PC-3 (cell line): ENCODE results near the gene MSMB. TPM values are rescaled to one million over a fixed set of nuclear protein-coding genes. Genes with fewer than 3 reads are reported as not detected.

Experiments used
- ATAC-seq: fragments of 200-7000 bp; cut with Tn5 transposase; 2 replicates; pipeline ENCODE4 v1.9.1; 2020; ENCODE audit warnings: mild to moderate bottlenecking, moderate library complexity
- BruUV-seq: library from RNA; stranded (reverse); fragments of 400-500 nt; replicated peaks from 2 replicates; lab custom pipeline; 2021; lab: Mats Ljungman, UMichigan
- CTCF ChIA-PET: fragments of 300-600 bp; sonication (Branson Sonifier 250); formaldehyde crosslinking; loops from one replicate; lab custom pipeline; 2022; ENCODE audit warnings: antibody characterized with exemption; lab: Charles Lee
- POLR2A ChIA-PET: fragments of 300-600 bp; sonication (Branson Sonifier 250); formaldehyde crosslinking; loops from one replicate; lab custom pipeline; 2022; ENCODE audit warnings: antibody characterized with exemption; ENCODE audit not compliant: unreplicated experiment; lab: Charles Lee
- DNase-seq: peaks from one replicate; pipeline ENCODE4 v3.0.0-alpha.2; 2015
- H2AFZ ChIP-seq: fragments of 300-600 bp; sonication (generic); 2 replicates; pipeline ENCODE4 v1.6.0; 2016; ENCODE audit warnings: antibody characterized with exemption, low read length
- H3F3A ChIP-seq: fragments of 300-600 bp; sonication (generic); one replicate; pipeline ENCODE4 v1.6.0; 2017; ENCODE audit warnings: antibody characterized with exemption, low read length, control low read depth, mild to moderate bottlenecking; ENCODE audit not compliant: unreplicated experiment
- H3K27ac ChIP-seq: fragments of 300-600 bp; sonication (generic); 2 replicates; pipeline ENCODE4 v1.5.1; 2016; ENCODE audit warnings: mild to moderate bottlenecking, low read length
- H3K27me3 ChIP-seq: fragments of 300-600 bp; sonication (generic); 2 replicates; pipeline ENCODE4 v1.6.1; 2016; ENCODE audit warnings: low read length, mixed read lengths
- H3K36me3 ChIP-seq: fragments of 300-600 bp; sonication (generic); 2 replicates; pipeline ENCODE4 v1.6.1; 2016; ENCODE audit warnings: low read depth, mixed run types, low read length, mixed read lengths
- H3K4me1 ChIP-seq: fragments of 300-600 bp; sonication (generic); 2 replicates; pipeline ENCODE4 v1.5.1; 2016; ENCODE audit warnings: low read length; ENCODE audit not compliant: insufficient read depth
- H3K4me2 ChIP-seq: fragments of 300-600 bp; sonication (generic); 2 replicates; pipeline ENCODE4 v1.6.0; 2016; ENCODE audit warnings: low read length
- H3K4me3 ChIP-seq: fragments of 300-600 bp; sonication (generic); 2 replicates; pipeline ENCODE4 v1.5.1; 2016; ENCODE audit warnings: mild to moderate bottlenecking, low read length, mixed read lengths
- H3K79me2 ChIP-seq: fragments of 300-600 bp; sonication (generic); 2 replicates; pipeline ENCODE4 v1.6.1; 2017; ENCODE audit warnings: low read length, mixed read lengths
- H3K9ac ChIP-seq: fragments of 300-600 bp; sonication (generic); 2 replicates; pipeline ENCODE4 v1.6.0; 2016; ENCODE audit warnings: mild to moderate bottlenecking, low read length
- H3K9me2 ChIP-seq: fragments of 300-600 bp; sonication (generic); replicated peaks from 2 replicates; pipeline ENCODE4 v1.6.1; 2016; ENCODE audit warnings: mixed run types, low read length, mixed read lengths
- H3K9me3 ChIP-seq: fragments of 300-600 bp; sonication (generic); 2 replicates; pipeline ENCODE4 v1.6.1; 2016; ENCODE audit warnings: low read length, mixed read lengths
- H4K20me1 ChIP-seq: fragments of 300-600 bp; sonication (generic); 2 replicates; pipeline ENCODE4 v1.6.1; 2016; ENCODE audit warnings: low read length, mixed read lengths
- EZH2 ChIP-seq: fragments of 300-600 bp; sonication (generic); IDR thresholded peaks from one replicate; pipeline ENCODE4 v1.6.1; 2017; ENCODE audit warnings: antibody characterized with exemption, mild to moderate bottlenecking, low read length; ENCODE audit not compliant: unreplicated experiment
- EZH2phosphoT487 ChIP-seq: fragments of 300-600 bp; sonication (generic); IDR thresholded peaks from 2 replicates; pipeline ENCODE4 v1.6.1; 2018; ENCODE audit warnings: mild to moderate bottlenecking, antibody characterized with exemption, low read length, borderline replicate concordance
- intact Hi-C: fragments of 100-400 bp; cut with micrococcal nuclease; formaldehyde crosslinking; loops from 2 replicates; pipeline ENCODE4 v1.9.0; 2023
- total RNA-seq: library from RNA; depleted of rRNA; stranded (reverse); fragments of >200 nt; gene quantifications from 2 replicates; pipeline ENCODE4 v1.2.3, GENCODE V29; 2014
- TF ChIP-seq, protein P1 (sequence below): fragments of 300-600 bp; sonication (generic); conservative IDR thresholded peaks from 2 replicates; pipeline ENCODE4 v1.5.1; 2017; ENCODE audit warnings: antibody characterized with exemption, low read depth, mild to moderate bottlenecking, low read length

Gene MSMB
- total RNA-seq, 1 experiment from 2014 or later: not detected

DNA sequence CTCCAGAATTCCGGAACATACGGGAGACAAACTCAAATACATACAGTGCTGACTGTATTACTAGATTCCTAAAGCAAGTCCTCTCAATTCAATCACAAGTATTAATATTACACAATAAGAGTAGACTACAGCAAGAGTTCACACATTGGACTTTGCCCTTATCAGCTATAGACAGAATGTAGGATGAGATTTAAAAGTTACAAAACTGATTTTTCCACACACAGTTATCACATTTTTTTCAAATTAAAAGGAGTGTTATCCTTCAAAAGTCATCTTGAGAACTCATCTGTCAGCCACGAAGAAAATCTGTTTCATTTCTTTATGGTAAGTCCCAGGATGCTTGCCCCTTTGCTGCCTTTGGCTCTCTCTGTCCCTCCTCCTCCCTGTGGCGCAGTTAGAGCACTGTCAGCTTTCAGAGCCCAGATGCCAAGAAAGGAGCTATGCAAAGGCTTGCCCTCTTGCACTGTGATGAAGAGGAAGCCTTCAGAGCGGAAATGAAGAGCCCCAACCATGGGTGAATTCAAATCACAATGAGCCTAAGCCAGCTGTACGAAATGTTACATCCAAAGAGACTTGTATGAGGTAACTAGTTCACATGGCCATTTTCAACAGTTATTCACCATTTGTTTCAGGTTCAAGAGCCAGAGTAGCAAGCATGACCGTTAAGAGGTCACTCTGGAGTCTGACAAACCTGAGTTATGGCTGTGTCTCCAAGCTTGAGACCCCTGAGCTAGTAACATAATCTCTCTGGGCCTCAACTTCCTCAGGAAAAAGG, 26.3 kb downstream of the MSMB start:
- Histone ChIP-seq H3K27ac (no peak overlapping the region), H4K20me1 (peaks cover 42% of the 10 kb centered on the region; the same call in 1 of the 2 replicates), H3F3A (no peaks in the 10 kb centered on the region), H3K9ac (no peak overlapping the region), H3K9me3 (no peaks in the 10 kb centered on the region), H3K4me1 (peaks cover 6% of the 10 kb centered on the region), H3K9me2 (no peaks in the 10 kb centered on the region), H3K27me3 (no peaks in the 10 kb centered on the region), H3K4me2 (no peak overlapping the region), H3K79me2 (peaks cover 91% of the 10 kb centered on the region), H3K4me3 (no peak overlapping the region), H3K36me3 (peaks cover 11% of the 10 kb centered on the region; the same call in 1 of the 2 replicates), H2AFZ (no peak overlapping the region)
- ChIA-PET POLR2A (no interaction called here), CTCF (no interaction called here)
- ATAC-seq: no peak
- no peak for TF ChIP-seq EZH2
- no peak for TF ChIP-seq EZH2phosphoT487
- TF ChIP-seq, protein P1, sequence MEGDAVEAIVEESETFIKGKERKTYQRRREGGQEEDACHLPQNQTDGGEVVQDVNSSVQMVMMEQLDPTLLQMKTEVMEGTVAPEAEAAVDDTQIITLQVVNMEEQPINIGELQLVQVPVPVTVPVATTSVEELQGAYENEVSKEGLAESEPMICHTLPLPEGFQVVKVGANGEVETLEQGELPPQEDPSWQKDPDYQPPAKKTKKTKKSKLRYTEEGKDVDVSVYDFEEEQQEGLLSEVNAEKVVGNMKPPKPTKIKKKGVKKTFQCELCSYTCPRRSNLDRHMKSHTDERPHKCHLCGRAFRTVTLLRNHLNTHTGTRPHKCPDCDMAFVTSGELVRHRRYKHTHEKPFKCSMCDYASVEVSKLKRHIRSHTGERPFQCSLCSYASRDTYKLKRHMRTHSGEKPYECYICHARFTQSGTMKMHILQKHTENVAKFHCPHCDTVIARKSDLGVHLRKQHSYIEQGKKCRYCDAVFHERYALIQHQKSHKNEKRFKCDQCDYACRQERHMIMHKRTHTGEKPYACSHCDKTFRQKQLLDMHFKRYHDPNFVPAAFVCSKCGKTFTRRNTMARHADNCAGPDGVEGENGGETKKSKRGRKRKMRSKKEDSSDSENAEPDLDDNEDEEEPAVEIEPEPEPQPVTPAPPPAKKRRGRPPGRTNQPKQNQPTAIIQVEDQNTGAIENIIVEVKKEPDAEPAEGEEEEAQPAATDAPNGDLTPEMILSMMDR: no peak
- intact Hi-C loops: no loop called here
- no TSS peak for BruUV-seq
- DNase-seq: no peak

DNA sequence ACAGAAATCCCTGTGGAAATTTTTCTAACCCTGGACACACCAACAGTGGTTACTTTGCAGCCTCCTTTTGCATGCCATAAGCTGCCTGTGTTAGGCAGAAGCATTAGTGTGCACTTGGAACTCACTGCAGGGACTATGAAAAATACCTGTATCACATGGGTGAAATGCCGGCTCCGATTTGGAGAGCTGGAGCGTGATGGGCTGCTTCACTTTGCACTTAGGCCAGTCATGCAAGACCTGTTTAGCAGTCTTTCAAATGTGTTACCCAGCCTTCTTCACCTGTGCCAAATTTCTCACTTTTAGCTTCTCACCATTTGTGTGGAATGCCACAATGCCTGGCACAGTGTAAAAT, 26.9 kb downstream of the MSMB start:
- no peak for TF ChIP-seq EZH2
- TF ChIP-seq EZH2phosphoT487: no peak
- TF ChIP-seq, protein P1: no peak
- POLR2A ChIA-PET: no interaction called here
- H3K79me2 ChIP-seq: peaks cover 85% of the 10 kb centered on the region
- H3K9ac ChIP-seq: no peak overlapping the region
- H3K36me3 ChIP-seq: peaks cover 14% of the 10 kb centered on the region; the same call in 1 of the 2 replicates
- H2AFZ ChIP-seq: no peak overlapping the region
- H3K4me1 ChIP-seq: peaks cover 9% of the 10 kb centered on the region
- no peak for ATAC-seq
- no peaks in the 10 kb centered on the region for H3K27me3 ChIP-seq
- intact Hi-C loops: no loop called here
- H3K9me2 ChIP-seq: no peaks in the 10 kb centered on the region
- no peaks in the 10 kb centered on the region for H3K9me3 ChIP-seq
- CTCF ChIA-PET: no interaction called here
- H3F3A ChIP-seq: no peaks in the 10 kb centered on the region
- no peak for DNase-seq
- H4K20me1 ChIP-seq: peaks cover 39% of the 10 kb centered on the region; the same call in 1 of the 2 replicates
- no peak overlapping the region for H3K4me2 ChIP-seq
- no peak overlapping the region for H3K27ac ChIP-seq
- H3K4me3 ChIP-seq: no peak overlapping the region
- BruUV-seq: no TSS peak

DNA sequence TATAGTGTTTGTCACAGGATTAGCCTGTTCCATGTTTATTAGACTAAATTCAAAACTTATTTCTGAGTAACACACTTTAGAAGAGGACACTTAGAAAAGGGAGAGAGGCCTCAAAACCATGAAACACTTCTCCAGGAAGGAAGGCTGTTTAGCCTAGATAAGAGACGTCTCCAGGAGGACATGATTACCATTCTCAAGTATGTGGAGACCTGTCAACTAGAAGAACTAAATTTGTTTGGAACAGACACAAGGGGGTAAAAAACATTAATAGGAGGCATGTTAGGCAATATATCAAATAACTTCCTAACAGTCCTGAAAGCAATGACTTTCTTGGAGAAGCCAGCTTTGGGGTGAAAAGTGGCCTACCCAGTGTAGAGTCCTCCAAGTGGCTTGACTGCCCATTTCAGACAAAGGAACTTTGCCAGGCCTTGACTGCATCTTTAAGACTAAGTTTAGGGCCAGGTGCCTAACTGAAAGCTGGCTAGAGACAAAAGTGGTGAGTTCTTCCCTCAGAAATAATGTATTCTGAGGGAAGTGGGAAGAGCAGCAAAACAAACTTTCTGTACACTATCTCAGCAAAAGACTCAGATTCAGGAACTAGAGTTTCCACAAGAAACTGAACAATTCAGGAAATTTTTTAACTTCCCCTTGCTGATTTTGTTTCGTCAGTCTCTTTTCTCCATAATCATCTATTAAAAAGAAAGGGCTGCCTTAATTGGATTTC, 27.5 kb downstream of the MSMB start:
- no peaks in the 10 kb centered on the region for H3K27me3 ChIP-seq
- H2AFZ ChIP-seq: no peak overlapping the region
- ChIA-PET POLR2A (no interaction called here), CTCF (no interaction called here)
- BruUV-seq: no TSS peak
- peaks cover 79% of the 10 kb centered on the region for H3K79me2 ChIP-seq
- no peaks in the 10 kb centered on the region for H3K9me3 ChIP-seq
- H3K4me2 ChIP-seq: no peak overlapping the region
- H3K9me2 ChIP-seq: no peaks in the 10 kb centered on the region
- H3K9ac ChIP-seq: no peak overlapping the region
- peaks cover 15% of the 10 kb centered on the region; the same call in 1 of the 2 replicates for H3K36me3 ChIP-seq
- intact Hi-C loops: no loop called here
- ATAC-seq (no peak), DNase-seq (no peak)
- no peaks in the 10 kb centered on the region for H3F3A ChIP-seq
- peaks cover 34% of the 10 kb centered on the region; the same call in 1 of the 2 replicates for H4K20me1 ChIP-seq
- H3K27ac ChIP-seq: no peak overlapping the region
- TF ChIP-seq EZH2 (no peak), EZH2phosphoT487 (no peak)
- TF ChIP-seq, protein P1: no peak
- no peak overlapping the region for H3K4me3 ChIP-seq
- peaks cover 7% of the 10 kb centered on the region for H3K4me1 ChIP-seq
